K562 (cell line): ENCODE data around the gene FTL. TPM values are rescaled to one million over a fixed set of nuclear protein-coding genes. Genes with fewer than 3 reads are reported as not detected.

ENCODE experiments used
- ASH1L ChIP-seq: fragments of 450-650 bp; IDR thresholded peaks from 2 replicates; pipeline ENCODE4 v1.6.1; 2018; ENCODE audit warnings: borderline replicate concordance, mild to moderate bottlenecking, low read depth; ENCODE audit not compliant: partially characterized antibody
- CREB3L1 ChIP-seq: fragments of 450-650 bp; IDR thresholded peaks from 2 replicates; pipeline ENCODE4 v1.6.1; 2014; ENCODE audit warnings: low read depth, mild to moderate bottlenecking, moderate library complexity, borderline replicate concordance
- ID3 ChIP-seq, 2 experiments: fragments of 250-450 bp in 1 of 2; fragments of 450-650 bp in 1 of 2; sonication (Bioruptor Pico) in 1 of 2; IDR thresholded peaks; 2 replicates each; pipeline versions ENCODE4 v1.6.1 to v1.8.0; 2016 to 2021; ENCODE audit warnings: mild to moderate bottlenecking in 2 of 2, moderate library complexity in 2 of 2, missing compliant biosample characterization in 1 of 2, missing genetic modification characterization in 1 of 2
- KLF13 ChIP-seq: fragments of 450-650 bp; IDR thresholded peaks from 2 replicates; pipeline ENCODE4 v1.6.1; 2016; ENCODE audit warnings: missing genetic modification characterization, low read depth, mild to moderate bottlenecking, missing compliant biosample characterization, moderate library complexity, borderline replicate concordance
- NR2C1 ChIP-seq, 2 experiments: fragments of 450-650 bp; IDR thresholded peaks; 2 replicates each; pipeline ENCODE4 v1.6.1; 2017; ENCODE audit warnings: mild to moderate bottlenecking in 2 of 2, antibody characterized with exemption in 1 of 2, inconsistent platforms in 1 of 2, missing compliant biosample characterization in 1 of 2, missing genetic modification characterization in 1 of 2
- TAF15 ChIP-seq: fragments of 200-400 bp; formaldehyde crosslinking; IDR thresholded peaks from 2 replicates; pipeline ENCODE4 v1.6.1; 2017; ENCODE audit warnings: mild to moderate bottlenecking, low read depth, low read length, moderate library complexity
- TRIM25 ChIP-seq: fragments of 450-650 bp; IDR thresholded peaks from 2 replicates; pipeline ENCODE4 v1.7.0; 2016; ENCODE audit warnings: borderline replicate concordance
- ZNF143 ChIP-seq: sonication (generic); formaldehyde crosslinking; IDR thresholded peaks from 2 replicates; pipeline ENCODE4 v1.9.0; 2022; ENCODE audit warnings: mild to moderate bottlenecking, missing genetic modification reagents
- ZNF583 ChIP-seq: fragments of 250-450 bp; sonication (Bioruptor Pico); IDR thresholded peaks from 2 replicates; pipeline ENCODE4 v1.4.0; 2020
- ZNF584 ChIP-seq: fragments of 200-800 bp; sonication (Bioruptor generic); IDR thresholded peaks from 2 replicates; pipeline ENCODE4 v1.6.1; 2016; ENCODE audit warnings: low read depth, mild to moderate bottlenecking, missing genetic modification characterization, missing compliant biosample characterization
- polyA plus RNA-seq, 8 experiments: library from polyadenylated mRNA; depleted of rRNA in 4 of 8; stranded (reverse) in 5 of 8; unstranded in 3 of 8; fragments of >200 nt; fragmentation: Nextera tagmentation in 2 of 8; fragmentation: Illumina TruSeq in 1 of 8; extraction: Ambion mirVana in 2 of 8; extraction: Trizol in 1 of 8; gene quantifications; 2 replicates each; pipeline versions ENCODE4 v1.2.1 to v1.2.3, GENCODE V29; 2011 to 2014; ENCODE audit warnings: inconsistent platforms in 1 of 8, missing spikeins in 1 of 8
- total RNA-seq, 7 experiments: library from RNA; depleted of rRNA in 6 of 7; stranded (reverse); fragments of >200 nt in 6 of 7; fragmentation: Illumina TruSeq in 2 of 7; extraction: Trizol in 2 of 7; gene quantifications; 2 replicates each; pipeline versions ENCODE4 v1.2.1 to v1.2.3, GENCODE V29; 2011 to 2021; ENCODE audit warnings: low replicate concordance in 1 of 7
- TF ChIP-seq, protein P1 (sequence below), 2 experiments: fragments of 450-650 bp; IDR thresholded peaks; 2 replicates each; pipeline ENCODE4 v1.6.1; 2018; ENCODE audit warnings: mild to moderate bottlenecking in 2 of 2, low read depth in 1 of 2; ENCODE audit not compliant: partially characterized antibody in 2 of 2
- TF ChIP-seq, protein P2 (sequence below): fragments of 250-450 bp; sonication (Bioruptor Pico); IDR thresholded peaks from 2 replicates; pipeline ENCODE4 v1.4.0; 2020

FTL gene
- total and polyA plus RNA-seq, 9 of the 15 experiments (the other 6 are each of a cell fraction or from before 2014, with no cell fraction given) = 1,231 to 27,415 (median 3,965) TPM

GRCh38 chr19:48975947-48976847 is 11.1 kb downstream of the FTL start (continued):
- TF ChIP-seq ASH1L (peak; percentile 85), TAF15 (no peak), ZNF584 (CRISPR knock-in tag) (peak; percentile 63; the same call in 1 of the 2 replicates), CREB3L1 (peak; percentile 93), KLF13 (tag) (peak; percentile 41; the same call in 1 of the 2 replicates), NR2C1 (IDR thresholded peaks at IDR 0.05) (peak; percentile 83), NR2C1 (tag; IDR thresholded peaks at IDR 0.05) (peak; percentile 92), ZNF143 (CRISPR knock-in tag) (peak; percentile 92), TRIM25 (no peak), ZNF583 (CRISPR knock-in tag) (0 out of 2 replicates have a peak, but pooled peaks have one; percentile 32), ID3 (CRISPR knock-in tag; IDR thresholded peaks at IDR 0.05) (no peak), ID3 (tag; IDR thresholded peaks at IDR 0.05) (peak; percentile 61; the same call in 1 of the 2 replicates)
- TF ChIP-seq, protein P1, sequence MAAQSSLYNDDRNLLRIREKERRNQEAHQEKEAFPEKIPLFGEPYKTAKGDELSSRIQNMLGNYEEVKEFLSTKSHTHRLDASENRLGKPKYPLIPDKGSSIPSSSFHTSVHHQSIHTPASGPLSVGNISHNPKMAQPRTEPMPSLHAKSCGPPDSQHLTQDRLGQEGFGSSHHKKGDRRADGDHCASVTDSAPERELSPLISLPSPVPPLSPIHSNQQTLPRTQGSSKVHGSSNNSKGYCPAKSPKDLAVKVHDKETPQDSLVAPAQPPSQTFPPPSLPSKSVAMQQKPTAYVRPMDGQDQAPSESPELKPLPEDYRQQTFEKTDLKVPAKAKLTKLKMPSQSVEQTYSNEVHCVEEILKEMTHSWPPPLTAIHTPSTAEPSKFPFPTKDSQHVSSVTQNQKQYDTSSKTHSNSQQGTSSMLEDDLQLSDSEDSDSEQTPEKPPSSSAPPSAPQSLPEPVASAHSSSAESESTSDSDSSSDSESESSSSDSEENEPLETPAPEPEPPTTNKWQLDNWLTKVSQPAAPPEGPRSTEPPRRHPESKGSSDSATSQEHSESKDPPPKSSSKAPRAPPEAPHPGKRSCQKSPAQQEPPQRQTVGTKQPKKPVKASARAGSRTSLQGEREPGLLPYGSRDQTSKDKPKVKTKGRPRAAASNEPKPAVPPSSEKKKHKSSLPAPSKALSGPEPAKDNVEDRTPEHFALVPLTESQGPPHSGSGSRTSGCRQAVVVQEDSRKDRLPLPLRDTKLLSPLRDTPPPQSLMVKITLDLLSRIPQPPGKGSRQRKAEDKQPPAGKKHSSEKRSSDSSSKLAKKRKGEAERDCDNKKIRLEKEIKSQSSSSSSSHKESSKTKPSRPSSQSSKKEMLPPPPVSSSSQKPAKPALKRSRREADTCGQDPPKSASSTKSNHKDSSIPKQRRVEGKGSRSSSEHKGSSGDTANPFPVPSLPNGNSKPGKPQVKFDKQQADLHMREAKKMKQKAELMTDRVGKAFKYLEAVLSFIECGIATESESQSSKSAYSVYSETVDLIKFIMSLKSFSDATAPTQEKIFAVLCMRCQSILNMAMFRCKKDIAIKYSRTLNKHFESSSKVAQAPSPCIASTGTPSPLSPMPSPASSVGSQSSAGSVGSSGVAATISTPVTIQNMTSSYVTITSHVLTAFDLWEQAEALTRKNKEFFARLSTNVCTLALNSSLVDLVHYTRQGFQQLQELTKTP (IDR thresholded peaks at IDR 0.05; ENCODE audit: low read depth in 1 of 2, partially characterized antibody in 2 of 2) = peak in 1 of 2 experiments; percentile 99
- TF ChIP-seq, protein P2, sequence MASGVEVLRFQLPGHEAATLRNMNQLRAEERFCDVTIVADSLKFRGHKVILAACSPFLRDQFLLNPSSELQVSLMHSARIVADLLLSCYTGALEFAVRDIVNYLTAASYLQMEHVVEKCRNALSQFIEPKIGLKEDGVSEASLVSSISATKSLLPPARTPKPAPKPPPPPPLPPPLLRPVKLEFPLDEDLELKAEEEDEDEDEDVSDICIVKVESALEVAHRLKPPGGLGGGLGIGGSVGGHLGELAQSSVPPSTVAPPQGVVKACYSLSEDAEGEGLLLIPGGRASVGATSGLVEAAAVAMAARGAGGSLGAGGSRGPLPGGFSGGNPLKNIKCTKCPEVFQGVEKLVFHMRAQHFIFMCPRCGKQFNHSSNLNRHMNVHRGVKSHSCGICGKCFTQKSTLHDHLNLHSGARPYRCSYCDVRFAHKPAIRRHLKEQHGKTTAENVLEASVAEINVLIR = 0 out of 2 replicates have a peak, but pooled peaks have one; percentile 50
